Lung microvascular endothelial cell (primary cell): Measurements from ENCODE around the gene AP2A1. TPM values are rescaled to one million over a fixed set of nuclear protein-coding genes. Genes with fewer than 3 reads are reported as not detected.

Experiments
- DNase-seq, 2 donors: peaks; one replicate each; pipeline versions ENCODE4 v3.0.0 to v3.0.0-alpha.2; 2010; ENCODE audit warnings: low read depth in 2 of 2
- total RNA-seq: library from RNA; depleted of rRNA; stranded (reverse); fragments of >200 nt; gene quantifications from 2 replicates; pipeline ENCODE4 v1.2.1, GENCODE V29; 2014

Gene AP2A1
- total RNA-seq, 1 donor from 2014 or later, result 37.1 TPM

DNA sequence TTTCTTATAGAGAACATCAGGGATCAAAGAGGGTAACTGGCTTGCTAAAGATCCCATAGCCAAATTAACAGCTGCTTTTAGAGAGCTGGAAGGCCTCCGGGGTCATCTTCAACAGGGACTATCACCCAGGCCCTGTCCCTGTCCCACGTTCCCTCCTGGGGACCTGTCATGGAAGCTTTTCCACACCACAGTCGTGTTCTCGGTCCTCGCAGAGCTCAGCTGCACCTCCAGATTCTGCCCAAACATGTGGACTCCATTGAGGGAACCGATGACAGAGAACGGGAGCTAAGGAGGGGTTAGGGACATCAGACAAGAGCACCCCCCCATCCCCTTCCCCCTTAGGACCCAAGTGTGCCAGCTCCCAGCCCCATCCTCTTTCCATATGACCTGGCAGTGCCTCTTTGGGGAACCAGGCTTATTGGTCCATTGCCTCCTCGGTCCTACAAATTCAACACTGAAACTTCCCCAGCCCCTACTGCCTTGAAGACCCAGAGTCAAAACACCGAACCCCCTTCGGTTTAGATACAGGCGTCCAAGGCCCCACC lies 45.7 kb downstream of the AP2A1 start:
- DNase-seq, result no peak

DNA sequence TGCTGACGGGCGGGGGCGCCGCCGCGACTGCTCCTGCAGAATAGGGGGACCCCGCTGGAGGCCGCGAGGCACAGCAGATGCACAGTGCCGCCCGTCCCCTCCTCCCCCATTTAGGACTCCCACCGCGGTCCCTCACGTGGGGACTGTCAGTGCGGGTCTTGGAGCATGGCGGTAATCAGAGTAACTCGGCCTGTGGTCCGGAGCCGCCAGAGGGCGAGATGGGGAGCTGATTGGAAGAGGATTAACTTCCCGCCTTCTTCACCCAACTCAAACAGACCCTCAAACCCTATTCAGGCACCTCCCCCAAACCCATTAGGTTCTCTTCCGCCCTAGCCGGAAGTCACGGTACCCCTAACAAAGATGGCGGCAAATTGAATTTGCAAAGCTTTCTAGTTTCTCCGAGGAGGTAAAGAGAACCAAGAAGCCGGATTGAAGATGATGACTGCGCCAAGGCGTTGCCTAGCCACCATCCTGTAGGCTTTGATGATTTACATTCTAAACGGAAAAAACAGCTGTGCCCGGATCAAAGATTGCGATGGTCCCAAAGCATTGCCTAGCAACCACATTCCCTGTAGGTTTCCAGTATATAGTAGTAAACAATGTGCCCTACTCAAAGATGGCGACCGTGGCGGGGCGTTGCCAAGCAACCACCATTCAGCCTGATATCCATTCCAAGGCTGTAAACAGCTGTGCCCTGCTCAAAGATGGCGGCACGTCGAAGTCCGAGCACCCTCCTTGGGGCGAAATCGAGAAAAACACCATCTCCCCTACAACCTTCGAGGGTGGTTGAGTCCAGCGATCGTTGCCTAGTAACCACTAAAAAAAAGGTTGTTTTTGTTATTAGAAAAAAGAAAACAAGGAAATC lies 46.4 kb downstream of the AP2A1 start, which contains the start of gene FUZ:
TSS of gene FUZ (minus strand) at position 296 of the 865 bp plus-strand sequence. CDS start at position 110, 186 bp downstream.
- DNase-seq, result peak; percentile 99

DNA sequence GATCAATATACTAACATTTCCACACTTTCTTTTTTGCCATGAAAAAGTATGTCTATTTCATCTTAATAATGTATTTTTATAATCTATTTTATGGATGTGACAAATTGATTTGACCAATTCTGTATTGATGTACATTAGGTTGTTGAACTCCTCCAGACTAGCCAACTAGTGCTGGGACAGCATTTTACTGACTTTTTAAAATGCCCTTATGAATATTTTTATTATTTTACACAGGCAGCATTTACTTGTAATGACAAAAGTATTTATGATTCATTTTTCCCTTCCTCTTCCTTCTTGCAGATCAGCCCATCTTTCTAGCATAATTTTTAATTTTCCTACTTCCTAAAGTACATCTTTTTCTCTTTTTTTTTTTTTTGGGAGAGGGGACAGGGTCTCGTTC lies 47.2 kb downstream of the AP2A1 start:
- peak in 1 of 2 donors; percentile 12 for DNase-seq

DNA sequence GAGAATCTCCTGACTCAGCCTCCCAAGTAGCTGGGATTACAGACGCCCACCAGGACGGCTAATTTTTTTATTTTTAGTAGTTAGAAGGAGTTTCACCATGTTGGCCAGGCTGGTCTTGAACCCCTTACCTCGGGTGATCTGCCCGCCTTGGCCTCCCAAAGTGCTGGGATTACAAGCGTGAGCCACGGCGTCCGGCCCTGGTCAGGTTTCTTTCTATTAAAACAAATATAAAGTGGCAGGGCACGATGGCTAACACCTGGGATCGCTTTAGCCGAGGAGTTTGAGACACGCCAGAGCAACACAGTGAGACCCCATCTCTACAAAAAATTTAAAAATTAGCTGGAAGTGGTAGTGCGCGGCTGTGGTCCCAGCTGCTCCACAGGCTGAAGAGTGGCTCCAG lies 49.8 kb downstream of the AP2A1 start:
- DNase-seq, result no peak

DNA sequence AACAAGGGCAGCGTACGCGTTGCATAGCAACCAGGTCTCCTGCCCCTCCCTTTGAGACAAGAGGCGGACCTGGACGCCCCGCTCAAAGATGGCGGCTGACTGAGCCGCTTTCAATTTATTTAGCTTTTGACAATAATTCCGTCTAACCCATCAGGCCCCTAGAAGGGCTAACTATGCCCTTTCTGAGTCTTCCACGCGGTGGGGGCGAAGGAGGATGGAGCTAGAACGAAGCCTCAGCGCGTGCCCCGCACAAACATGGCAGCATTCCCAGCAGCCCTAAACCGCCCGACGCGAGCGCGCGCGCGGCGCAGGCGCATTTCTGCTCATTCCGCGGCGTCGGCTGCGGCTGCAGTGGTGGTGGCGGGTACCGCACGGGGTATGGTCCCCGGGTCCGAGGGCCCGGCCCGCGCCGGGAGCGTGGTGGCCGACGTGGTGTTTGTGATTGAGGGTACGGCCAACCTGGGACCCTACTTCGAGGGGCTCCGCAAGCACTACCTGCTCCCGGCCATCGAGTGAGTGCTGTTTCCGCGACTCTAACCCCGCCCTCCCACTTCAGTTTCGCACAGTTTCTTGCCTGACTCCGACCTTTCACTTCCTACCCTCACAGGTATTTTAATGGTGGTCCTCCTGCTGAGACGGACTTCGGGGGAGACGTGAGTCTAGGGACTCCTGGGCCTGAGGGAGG lies 51.3 kb downstream of the AP2A1 start, which contains the start of gene MED25:
TSS of gene MED25 (plus strand) at position 326 of the 685 bp plus-strand sequence. CDS start at position 379, 53 bp downstream.
- DNase-seq, result peak; percentile 86 to 91

DNA sequence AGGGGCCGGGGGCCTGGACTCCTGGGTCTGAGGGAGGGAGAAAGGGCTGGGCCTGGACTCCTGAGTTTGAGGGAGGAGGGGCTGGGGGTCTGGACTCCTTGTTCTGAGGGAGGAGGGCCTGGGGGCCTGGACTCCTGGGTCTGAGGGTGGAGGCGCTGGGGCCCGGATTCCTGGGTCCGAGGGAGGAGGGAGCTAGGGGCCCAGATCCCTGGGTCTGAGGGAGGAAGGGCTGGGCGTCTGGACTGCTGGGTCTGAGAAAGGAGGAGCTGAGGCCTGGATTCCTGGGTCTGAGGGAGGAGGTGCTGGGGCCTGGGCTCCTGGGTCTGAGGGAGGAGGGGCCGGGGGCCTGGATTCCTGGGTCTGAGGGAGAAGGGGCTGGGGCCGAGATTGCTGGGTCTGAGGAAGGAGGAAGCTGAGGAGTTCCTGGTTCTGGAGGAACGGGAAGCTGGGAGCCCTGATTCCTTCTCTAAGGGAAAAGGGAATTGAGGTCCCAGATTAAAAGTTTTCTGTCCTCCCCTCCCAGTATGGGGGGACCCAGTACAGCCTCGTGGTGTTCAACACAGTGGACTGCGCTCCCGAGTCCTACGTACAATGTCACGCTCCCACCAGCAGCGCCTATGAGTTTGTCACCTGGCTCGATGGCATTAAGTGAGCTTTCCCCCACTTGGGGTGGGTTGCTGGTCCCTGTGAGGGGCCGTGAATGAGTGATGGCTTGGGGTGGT lies 52.0 kb downstream of the AP2A1 start:
- DNase-seq, result peak in 1 of 2 donors; percentile 18

DNA sequence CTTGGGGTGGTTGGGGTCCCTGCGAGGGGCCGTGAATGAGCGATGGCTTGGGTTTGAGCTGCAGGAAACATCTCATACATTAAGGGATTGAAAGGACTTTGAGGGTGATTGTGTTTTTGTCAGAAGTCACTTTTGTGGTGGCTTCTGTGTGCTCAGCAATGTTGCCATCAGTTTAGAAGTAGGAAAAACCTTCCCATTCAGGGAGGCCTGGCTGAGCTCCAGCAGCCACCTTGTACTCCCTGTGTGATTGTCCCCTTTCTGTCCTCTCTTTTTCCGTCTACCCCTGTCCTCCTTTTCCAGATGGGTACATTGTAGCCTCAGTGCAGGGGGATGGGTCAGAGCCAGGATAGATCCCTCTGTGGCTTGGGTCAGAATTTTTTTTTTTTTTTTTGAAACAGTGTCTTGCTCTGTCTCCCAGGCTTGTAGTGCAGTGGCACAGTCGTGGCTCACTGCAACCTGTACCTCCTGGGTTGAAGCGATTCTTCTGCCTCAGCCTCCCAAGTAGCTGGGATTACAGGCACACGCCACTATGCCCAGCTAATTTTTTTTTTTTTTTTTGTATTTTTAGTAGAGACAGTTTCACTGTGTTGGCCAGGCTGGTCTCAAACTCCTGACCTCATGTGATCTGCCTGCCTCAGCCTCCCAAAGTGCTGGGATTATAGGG lies 52.8 kb downstream of the AP2A1 start:
- DNase-seq, result peak in 1 of 2 donors; percentile 20

DNA sequence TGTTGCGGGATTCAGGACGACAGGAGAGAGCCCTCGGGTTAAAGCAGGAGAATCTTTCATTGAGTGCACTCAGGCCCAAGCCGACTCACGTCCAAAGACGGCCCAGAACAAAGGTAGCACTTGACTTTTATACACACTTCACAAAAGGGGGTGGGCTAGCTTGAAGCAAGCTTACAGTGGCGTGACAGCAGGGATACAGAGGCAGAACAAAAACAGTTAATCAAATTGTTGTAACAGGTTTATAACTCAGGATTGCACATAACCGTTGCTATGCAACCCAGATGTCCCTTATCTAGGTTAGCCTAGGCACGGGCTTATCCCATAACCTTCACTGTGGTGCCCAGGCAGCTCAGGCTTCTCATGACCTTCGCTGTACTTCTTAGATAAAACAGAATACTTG lies 53.3 kb downstream of the AP2A1 start:
- no peak for DNase-seq

DNA sequence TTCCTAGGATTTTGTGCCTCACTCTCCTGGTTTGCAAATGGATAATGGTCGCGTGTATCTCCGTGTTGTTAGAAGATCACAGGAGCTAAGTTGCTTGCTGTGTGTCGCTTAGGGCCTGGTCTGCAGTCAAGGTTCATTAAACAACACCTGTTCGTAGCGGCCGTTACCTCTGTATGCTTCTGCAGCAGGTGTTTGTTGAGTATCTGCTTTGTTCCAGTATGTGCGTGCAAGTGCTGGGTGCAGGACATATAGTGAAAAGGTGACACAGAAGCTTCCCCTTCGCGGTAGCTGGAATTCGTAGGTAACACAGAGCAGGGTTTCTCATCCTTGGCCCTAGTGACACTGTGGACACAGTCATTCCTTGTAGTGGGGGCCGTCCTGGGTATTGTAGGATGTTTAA lies 56.7 kb downstream of the AP2A1 start:
- DNase-seq, result no peak

DNA sequence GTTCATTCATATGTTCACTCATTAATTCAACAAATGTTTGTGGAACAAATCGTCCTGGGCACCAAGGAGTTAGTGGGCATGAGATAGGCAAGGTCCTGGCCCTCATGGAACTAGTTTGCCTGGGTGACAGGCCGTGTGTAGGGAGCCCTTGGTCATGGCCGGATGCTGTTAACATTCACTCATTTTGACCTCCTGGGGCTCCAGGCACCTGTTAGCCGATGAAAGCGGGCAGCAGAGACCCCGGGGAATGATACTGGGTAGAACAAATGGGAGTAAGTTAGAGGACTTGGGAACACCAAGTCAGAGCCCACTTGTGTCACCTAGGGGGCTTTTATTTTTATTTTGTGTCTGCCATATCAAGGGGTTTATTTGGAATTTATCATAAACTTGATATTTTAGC lies 57.9 kb downstream of the AP2A1 start:
- DNase-seq, result no peak

DNA sequence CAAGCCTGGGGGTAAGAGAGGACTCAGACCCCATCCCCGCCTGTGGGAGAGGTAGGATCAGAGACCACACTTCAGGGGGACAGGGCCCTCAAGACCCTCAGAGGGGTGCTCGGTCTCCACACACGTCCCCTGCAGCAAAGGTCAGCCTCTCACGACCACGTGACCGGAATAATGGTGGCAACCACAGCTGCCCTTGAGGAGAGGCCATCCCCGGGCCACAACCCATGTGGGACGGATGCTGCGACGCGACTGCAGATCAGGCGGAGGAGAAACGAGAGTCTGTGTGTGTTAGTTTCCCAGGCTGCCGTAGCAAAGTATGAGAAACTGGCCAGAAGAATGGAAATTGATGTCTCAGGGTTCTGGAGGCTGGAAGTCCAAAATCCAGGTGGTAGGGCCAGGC lies 60.2 kb downstream of the AP2A1 start:
- no peak for DNase-seq

DNA sequence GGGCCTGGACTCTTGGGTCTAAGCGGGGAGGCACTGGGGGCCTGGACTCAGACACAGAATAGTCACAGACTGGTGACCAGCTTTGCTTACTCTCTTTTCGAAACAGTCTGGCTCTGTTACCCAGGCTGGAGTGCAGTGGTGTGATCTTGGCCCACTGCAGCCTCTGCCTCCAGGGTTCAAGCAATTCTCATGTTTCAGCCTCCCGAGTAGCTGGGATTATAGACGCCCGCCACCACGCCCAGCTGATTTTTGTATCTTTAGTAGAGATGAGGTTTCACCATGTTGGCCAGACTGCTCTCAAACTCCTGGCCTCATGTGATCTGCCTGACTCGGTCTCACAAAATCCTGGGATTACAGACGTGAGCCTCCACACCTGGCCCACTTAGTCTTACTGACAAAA lies 62.4 kb downstream of the AP2A1 start:
- no peak for DNase-seq

DNA sequence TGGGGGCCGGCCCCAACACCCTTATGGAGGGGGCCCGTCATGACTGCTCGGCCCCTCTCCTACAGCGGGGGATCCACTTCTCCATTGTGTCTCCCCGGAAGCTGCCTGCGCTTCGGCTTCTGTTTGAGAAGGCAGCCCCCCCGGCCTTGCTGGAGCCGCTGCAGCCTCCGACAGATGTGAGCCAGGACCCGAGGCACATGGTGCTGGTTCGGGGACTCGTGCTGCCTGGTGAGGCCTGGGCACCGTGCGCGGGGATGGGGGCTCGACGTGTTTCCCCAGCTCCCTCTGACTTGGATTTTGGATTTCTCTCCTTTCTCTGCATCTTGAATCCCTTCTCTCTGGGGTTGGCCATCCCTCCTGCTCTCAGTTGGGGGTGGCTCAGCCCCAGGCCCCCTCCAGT lies 62.9 kb downstream of the AP2A1 start:
- no peak for DNase-seq

DNA sequence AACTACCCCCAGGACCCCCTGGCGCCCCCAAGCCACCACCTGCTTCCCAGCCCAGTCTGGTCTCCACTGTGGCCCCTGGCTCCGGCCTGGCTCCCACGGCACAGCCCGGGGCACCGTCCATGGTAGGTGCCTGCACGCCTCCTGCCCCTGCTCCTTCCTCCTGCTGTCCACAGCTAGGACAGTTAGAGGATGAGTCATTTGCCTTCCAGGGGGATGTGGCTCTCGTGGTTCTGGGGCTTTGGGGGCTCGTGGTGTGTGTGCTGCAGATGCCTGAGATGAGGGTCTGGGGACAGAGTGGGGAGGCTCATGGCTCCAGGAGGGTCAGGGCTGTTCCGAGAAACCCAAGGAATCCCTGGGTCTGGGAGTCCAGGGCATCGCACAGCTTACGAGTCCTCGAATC lies 64.0 kb downstream of the AP2A1 start:
- no peak for DNase-seq

DNA sequence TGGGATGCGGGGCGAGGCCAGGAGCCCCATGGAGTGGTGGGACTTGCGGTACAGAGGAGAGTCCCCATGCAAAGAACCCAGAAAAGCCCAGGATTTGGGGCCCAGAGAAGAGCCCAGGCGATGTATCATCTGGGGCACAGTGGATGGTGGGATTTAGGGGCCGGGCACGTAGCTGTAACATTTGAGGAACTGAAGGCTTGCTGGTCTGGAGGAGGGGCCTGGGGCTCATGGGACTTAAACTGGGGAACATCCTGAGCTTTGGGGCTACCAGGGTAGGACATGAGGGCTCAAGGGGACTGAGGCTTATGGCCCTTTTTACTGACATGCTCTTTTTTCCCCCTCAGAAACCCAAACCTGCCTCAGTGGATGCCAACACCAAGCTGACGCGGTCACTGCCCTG lies 64.8 kb downstream of the AP2A1 start:
- DNase-seq, result no peak

DNA sequence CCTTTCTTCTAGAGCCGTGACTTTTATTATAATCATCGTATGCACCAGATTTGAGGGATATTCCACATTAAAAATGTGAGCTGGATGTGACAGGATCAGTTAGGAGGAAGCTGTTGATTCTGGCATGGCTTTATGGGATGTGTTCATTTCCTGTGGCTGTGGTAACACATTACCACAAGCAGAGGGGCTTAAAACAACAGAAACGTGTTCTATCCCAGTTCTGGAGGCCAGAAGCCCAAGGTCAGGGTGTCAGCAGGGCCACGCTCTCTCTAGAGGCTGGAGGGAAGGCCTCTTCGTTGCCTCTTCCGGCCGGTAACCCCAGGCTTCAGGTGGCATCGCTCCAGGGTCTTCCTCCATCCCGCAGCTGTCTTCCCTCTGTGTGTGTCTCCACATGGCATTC lies 65.8 kb downstream of the AP2A1 start:
- DNase-seq, result peak; percentile 36 to 92

DNA sequence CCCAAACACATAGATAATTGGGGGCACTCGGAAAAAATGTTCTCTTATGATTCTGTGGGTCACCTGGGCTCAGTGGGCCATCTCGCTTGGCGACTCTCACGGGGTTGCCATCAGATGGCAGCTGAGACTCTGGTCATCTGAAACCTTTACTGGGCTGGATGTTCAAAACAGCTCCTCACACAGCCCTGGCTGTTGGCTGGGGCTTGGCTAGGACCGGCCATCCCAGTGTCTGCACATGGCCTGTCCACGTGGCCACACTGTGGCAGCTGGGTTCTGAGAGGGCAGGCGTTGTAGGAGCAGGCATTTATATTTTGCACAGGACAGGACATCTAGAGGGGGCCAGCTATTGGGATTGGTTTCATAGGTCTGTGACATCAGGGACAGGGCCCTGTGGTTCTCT lies 66.8 kb downstream of the AP2A1 start:
- no peak for DNase-seq

DNA sequence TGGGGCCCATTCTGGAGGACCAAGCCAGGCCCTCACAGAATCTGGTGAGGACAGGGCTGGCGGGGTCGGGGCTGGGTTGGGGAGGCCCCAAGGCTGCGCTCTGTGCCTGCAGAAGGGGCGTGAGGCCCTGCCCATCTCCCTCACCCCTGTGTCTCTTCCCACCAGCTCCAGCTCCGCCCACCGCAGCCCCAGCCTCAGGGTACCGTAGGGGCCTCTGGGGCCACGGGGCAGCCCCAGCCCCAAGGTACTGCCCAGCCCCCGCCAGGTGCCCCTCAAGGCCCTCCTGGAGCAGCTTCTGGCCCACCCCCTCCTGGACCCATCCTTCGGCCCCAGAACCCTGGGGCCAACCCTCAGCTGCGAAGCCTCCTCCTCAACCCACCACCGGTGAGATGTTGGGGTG lies 68.8 kb downstream of the AP2A1 start:
- DNase-seq, result no peak

DNA sequence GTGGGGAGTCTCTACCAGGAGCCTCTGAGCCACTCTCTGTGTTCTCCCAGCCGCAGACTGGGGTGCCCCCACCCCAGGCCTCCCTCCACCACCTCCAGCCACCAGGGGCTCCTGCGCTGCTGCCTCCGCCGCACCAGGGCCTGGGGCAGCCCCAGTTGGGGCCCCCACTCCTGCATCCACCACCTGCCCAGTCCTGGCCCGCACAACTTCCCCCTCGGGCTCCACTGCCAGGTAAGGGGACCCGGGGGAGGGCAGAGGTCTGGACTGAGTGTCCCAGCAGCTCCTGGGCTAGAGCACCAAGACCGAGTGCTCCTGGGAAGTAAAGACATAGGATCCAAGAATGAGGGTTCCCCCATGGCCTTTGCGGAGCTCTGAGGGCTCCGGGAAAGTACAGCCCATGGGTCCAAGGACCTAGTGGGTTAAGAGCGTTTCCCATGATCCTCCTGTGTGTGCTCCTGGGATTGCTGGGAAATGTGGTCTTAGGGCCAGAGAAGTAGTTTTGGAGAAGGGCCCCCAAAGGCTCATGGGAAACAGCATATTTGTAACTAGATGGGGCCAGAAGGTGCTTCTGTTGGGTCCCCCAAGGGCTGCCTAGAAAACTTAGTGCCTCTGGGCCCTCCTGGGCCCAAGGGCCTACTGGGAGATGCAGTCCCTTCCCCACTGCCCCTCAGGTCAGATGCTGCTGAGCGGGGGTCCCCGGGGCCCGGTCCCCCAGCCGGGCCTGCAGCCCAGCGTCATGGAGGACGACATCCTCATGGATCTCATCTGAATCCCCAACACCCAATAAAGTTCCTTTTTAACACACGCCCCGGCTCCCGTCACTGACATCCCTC lies 69.6 kb downstream of the AP2A1 start:
- DNase-seq, result no peak

DNA sequence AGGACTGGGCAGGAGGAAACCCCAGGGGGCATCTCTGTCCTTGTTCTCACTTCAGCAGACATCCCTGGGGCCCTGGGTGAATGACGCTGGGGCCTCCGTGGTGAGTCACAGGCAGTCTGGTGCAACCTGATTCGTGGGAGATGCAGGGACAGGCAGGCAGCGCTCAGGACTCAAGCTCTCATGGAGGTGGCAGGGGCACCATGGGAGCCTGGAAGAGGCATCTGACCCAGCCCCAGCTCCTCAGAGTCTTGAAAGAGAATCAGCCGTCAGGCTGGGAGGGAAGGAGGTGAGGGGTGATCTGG lies 70.2 kb downstream of the AP2A1 start:
- DNase-seq, result no peak

DNA sequence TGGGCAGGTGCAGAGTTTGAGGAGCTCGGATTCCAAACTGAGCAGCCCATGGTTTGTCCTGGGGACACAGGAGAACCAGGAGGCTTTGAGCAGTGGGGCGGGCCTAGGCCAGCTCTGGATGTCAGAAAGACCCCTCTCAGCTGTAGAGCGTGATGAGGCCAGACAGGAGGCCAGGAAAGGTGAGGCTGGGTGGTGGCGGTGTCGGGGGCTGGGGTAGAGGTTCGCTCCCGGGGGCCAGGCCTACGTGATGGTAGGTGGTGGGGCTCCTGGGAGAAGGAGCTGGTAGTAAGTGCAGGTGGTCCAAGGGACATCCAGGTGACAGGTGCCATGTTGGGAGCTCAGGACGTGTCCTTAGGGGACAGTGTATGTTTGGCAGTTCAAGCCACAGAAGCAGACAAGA lies 70.6 kb downstream of the AP2A1 start:
- DNase-seq, result no peak
